ENCODE measurements around the gene CFAP58. TPM values are rescaled to one million over a fixed set of nuclear protein-coding genes. Genes with fewer than 3 reads are reported as not detected.

CFAP58 gene
- total RNA-seq (2014; rRNA removed; shearing (Covaris generic); ENCODE audit: low replicate concordance), result 0.05 and 0.20 TPM in 2 replicates

GRCh38 chr10:104353325-104354048 lies at the start of gene CFAP58:
Gene CFAP58, plus strand, starts transcription at chr10:104353833. Its CDS starts 65 bp downstream, at chr10:104353898.
- peak; percentile 84 for DNase-seq
- H3K4me3 ChIP-seq, result peak within 1 kb of the TSS; percentile 48
- H3K27me3 ChIP-seq, result no peaks in the 10 kb centered on the region; the same call in 1 of the 2 replicates
- H3K9me3 ChIP-seq, result no peaks in the 10 kb centered on the region
- no peaks in the 10 kb centered on the region for H3K36me3 ChIP-seq

DNA sequence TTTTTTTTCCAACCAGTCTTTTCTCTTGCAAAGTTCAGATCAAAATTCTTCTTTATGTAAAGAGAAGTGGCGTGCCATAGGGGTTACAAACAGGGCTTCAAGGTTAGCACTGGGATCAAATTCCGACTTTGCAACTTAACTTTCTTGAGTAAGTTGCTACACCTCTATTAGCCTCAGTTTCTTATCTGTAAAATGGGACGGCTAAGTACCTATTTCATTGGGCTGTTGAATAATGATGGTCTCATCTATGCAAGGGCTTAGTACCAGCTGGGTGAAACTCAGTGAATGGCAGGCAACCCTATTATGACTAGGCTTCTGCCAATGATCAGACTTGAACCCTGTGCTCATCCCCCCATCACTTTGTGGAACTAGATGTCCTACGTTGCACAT lies 49.3 kb upstream of the CFAP58 start:
- Histone ChIP-seq H3K36me3 (peaks cover 23% of the 10 kb centered on the region), H3K27me3 (no peaks in the 10 kb centered on the region), H3K4me3 (no peak overlapping the region), H3K9me3 (peaks cover 7% of the 10 kb centered on the region; the same call in 1 of the 2 replicates)
- DNase-seq, result no peak

DNA sequence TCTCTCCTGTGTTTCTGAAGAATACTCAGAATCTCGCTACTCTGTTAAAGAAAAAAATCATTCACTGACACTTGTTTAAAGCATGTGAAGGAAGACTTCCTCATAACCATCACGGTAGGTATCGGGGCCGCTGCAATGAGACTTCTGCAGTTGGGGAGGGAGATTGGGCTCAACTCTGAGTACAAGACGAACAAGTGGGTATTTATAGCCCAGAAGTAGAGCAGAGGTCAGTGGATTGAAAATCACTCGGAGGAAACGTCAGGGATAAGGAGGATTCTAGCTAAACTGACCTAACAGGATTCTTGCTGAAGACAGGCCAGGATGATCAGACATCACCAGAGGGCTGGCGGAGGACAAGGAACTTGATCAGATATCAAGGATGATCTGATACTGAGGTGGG lies 48.7 kb upstream of the CFAP58 start:
- Histone ChIP-seq H3K4me3 (no peak overlapping the region), H3K27me3 (no peaks in the 10 kb centered on the region), H3K36me3 (peaks cover 23% of the 10 kb centered on the region), H3K9me3 (peaks cover 7% of the 10 kb centered on the region; the same call in 1 of the 2 replicates)
- no peak for DNase-seq

DNA sequence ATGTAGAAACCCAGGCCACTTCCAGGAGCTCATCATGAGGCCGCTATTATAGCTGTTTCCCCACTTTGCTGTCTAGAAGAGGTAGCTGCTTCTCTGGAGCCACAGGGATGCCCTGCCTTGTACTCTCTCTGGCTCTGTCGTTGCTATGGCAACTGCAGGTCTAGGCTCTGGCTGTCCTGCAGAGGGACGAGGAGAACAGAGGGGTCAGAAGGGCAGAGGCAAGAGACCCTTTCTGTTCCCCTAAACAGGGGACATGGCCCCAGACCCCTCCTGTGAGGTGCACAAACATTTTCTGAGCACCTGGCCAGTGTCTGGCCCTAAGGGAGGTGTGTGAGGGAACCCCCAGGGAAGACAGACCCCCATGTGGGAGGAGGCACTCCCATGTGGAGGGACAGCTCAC lies 46.7 kb upstream of the CFAP58 start:
- Histone ChIP-seq H3K9me3 (peaks cover 7% of the 10 kb centered on the region; the same call in 1 of the 2 replicates), H3K36me3 (peaks cover 39% of the 10 kb centered on the region), H3K27me3 (no peaks in the 10 kb centered on the region), H3K4me3 (no peak overlapping the region)
- no peak for DNase-seq

DNA sequence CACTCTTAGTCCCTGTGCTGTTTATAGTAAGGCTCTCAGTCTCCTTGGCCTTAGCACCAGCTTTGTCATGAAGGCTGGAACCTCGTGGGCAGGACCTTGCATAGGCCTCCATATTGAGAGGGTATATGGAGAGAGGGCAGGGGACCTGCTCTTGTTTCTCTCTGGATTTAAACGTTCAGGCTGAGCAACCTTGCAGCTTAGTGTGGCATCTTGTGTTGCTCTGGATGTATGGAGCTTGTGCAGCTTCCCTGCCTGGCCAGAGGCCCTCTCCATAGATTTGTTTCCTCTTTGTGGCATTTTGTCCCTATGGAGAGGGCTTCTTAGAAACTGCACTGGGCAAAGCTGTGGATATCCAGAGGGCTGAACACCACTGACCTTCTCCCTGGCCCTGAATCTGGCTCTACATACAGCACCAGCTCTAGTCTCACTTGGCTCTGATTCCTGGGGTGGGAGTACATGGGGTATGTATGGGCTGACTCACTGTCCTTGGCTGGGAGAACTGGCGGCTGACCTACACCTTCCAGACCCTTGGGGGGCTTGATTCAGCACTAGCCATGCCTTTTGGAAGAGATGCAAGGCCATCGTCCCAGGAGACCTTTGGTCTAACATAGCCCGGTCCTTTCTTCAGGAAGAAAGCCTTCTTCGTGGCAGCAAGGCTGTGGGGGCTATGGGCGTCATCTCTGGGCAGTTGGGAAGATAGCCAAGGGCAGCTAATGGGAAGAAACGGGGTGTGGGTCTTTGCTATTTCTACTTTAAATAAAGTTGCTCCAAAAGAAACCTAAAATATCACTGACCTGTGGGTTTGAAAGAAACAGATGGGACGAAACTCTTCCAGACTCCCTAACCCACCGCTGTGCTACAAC lies 45.8 kb upstream of the CFAP58 start:
- H3K4me3 ChIP-seq, result no peak overlapping the region
- no peaks in the 10 kb centered on the region for H3K27me3 ChIP-seq
- peaks cover 7% of the 10 kb centered on the region; the same call in 1 of the 2 replicates for H3K9me3 ChIP-seq
- DNase-seq, result no peak
- peaks cover 46% of the 10 kb centered on the region for H3K36me3 ChIP-seq

DNA sequence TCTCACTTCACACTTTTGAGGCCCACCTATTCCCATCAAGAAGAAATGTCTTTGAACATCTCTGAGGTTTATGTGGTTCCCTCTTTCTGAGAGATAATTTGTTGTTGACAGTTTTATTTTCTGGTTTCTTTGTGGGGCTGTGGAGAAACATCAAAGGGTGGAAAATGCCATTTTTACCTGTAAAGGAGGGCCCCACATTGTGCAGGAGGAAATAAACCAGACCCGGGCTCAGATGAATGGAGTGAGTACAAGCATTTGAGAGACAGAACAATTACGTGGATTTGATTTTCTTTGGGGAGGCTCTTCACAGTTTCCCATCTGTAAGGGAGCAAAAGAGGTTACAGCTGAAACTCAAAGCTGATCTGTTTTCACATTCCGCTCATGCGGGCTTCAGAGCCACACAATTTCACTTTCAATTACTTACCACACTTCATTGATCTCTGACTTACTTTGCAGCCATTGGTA lies 45.2 kb upstream of the CFAP58 start:
- H3K9me3 ChIP-seq, result peaks cover 4% of the 10 kb centered on the region; the same call in 1 of the 2 replicates
- no peak overlapping the region for H3K4me3 ChIP-seq
- peaks cover 53% of the 10 kb centered on the region for H3K36me3 ChIP-seq
- DNase-seq, result no peak
- H3K27me3 ChIP-seq, result no peaks in the 10 kb centered on the region

- H3K9me3 ChIP-seq, result no peaks in the 10 kb centered on the region
- peaks cover 71% of the 10 kb centered on the region for H3K36me3 ChIP-seq
- DNase-seq, result peak; percentile 97
- H3K4me3 ChIP-seq, result no peak overlapping the region
- H3K27me3 ChIP-seq, result no peaks in the 10 kb centered on the region
Measured at GRCh38 chr10:104309980-104310978, 43.4 kb upstream of the CFAP58 start.

GRCh38 chr10:104311184-104311720 lies 42.4 kb upstream of the CFAP58 start:
- no peak for DNase-seq
- H3K9me3 ChIP-seq, result no peaks in the 10 kb centered on the region
- peaks cover 79% of the 10 kb centered on the region for H3K36me3 ChIP-seq
- H3K4me3 ChIP-seq, result no peak overlapping the region
- H3K27me3 ChIP-seq, result no peaks in the 10 kb centered on the region

GRCh38 chr10:104314591-104315485 lies 38.8 kb upstream of the CFAP58 start:
- H3K27me3 ChIP-seq, result no peaks in the 10 kb centered on the region
- H3K36me3 ChIP-seq, result peaks cover 69% of the 10 kb centered on the region
- no peak for DNase-seq
- no peaks in the 10 kb centered on the region for H3K9me3 ChIP-seq
- no peak overlapping the region for H3K4me3 ChIP-seq

DNA sequence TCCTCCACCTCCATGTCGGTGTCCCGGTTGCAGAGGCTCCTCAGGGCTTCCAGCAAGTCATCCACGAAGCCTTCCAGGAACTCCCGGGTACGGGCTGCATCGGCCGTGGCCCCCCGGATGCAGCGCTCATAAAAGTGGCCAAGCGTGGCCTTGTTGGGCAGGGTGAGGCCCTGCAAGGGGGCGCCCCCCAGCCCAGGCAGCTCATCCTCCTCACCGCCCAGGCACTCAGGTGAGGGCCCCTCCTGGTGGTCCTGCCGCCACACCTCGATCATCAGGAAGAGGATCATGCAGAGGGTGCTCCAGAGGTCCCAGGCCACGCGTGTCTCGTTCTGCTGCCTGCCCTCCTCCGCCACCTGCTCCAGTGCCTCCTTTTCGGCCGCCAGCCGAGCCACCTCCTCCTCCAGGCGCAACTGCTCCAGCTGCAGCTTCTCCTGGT lies 38.1 kb upstream of the CFAP58 start:
- H3K4me3 ChIP-seq, result no peak overlapping the region
- no peaks in the 10 kb centered on the region for H3K9me3 ChIP-seq
- H3K27me3 ChIP-seq, result no peaks in the 10 kb centered on the region
- H3K36me3 ChIP-seq, result peaks cover 65% of the 10 kb centered on the region
- DNase-seq, result no peak

DNA sequence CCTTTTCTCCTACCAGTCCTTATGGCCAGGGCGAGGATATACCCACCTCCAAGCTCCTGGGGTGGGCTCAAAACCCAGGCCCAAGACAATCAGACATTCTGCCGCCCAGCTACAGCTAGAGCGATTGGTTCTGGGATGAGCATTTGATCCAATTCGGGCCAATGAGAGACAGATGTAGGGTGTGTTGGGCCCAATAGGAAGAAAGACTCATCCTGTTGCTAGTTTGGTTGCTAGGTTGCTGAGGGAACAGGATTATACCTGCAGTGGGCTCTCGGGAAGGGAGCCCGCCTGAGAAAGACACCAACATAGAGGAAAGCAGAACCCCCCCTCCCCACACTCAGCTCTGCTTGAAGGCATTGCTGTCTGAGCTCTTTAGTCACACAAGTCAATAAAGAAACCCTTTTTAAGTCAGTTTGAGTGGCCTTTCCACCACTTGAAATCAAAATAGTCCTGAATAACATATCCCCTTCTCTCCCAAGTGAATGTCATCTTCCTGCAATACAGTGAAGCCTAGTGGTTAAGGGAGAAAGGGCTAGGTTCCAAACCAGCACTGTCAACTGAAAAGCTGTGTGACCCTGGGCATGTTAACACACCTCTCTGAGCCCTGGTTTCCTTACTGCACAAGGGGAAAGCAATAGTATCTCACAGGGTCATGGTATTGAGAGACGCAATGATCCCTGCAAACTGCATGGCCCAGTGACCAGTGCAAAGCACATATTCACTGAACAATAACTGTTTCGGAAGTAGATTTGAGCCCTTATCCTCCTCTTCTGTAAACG lies 37.1 kb upstream of the CFAP58 start:
- Histone ChIP-seq H3K36me3 (peaks cover 60% of the 10 kb centered on the region), H3K4me3 (no peak overlapping the region), H3K9me3 (no peaks in the 10 kb centered on the region), H3K27me3 (no peaks in the 10 kb centered on the region)
- DNase-seq, result no peak

- no peak overlapping the region for H3K4me3 ChIP-seq
- peak; percentile 52 for DNase-seq
- peaks cover 56% of the 10 kb centered on the region for H3K36me3 ChIP-seq
Measured at GRCh38 chr10:104317269-104317710, 36.3 kb upstream of the CFAP58 start.

GRCh38 chr10:104317726-104318299 lies 35.8 kb upstream of the CFAP58 start:
- DNase-seq, result peak; percentile 35
- H3K36me3 ChIP-seq, result peaks cover 54% of the 10 kb centered on the region
- no peak overlapping the region for H3K4me3 ChIP-seq
- no peaks in the 10 kb centered on the region for H3K27me3 ChIP-seq
- no peaks in the 10 kb centered on the region for H3K9me3 ChIP-seq

More at GRCh38 chr10:104317269-104317710, 36.3 kb upstream of the CFAP58 start:
- no peaks in the 10 kb centered on the region for H3K27me3 ChIP-seq
- no peaks in the 10 kb centered on the region for H3K9me3 ChIP-seq

DNA sequence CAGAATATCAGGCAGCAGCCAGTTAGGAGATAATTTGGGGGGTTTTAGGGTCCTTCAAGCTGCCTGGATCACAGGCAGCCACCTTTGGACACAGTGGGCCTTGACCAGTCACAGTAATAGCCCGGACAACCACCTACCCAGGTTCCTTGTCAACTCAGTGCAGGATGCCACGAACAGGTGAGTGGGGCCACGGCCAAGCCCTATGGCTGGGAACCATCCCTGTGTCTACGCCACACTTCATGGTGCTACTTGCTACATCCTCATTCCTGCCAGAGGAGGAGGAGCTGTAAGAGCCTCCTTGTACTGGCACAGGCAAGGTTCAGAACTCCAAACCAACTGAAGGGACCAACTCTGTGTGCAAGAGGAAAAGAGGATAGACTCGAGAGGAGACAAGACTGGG lies 35.3 kb upstream of the CFAP58 start:
- no peak overlapping the region for H3K4me3 ChIP-seq
- no peaks in the 10 kb centered on the region for H3K9me3 ChIP-seq
- H3K36me3 ChIP-seq, result peaks cover 52% of the 10 kb centered on the region
- no peak for DNase-seq
- H3K27me3 ChIP-seq, result no peaks in the 10 kb centered on the region
